GM21576 (cell line): ENCODE data around the gene ZNF317.
"Not testable (repeated sequence)": the region's sequence is repeated elsewhere in the genome, so short reads cannot be mapped to it uniquely, and the experiment has no call there.

ENCODE experiments used
- ATAC-seq: cut with Tn5 transposase; IDR thresholded peaks from one replicate; pipeline ENCODE4 v1.9.1; 2021; ENCODE audit warnings: mild to moderate bottlenecking, moderate library complexity; ENCODE audit not compliant: unreplicated experiment

The ZNF317 gene

GRCh38 chr19:9171393-9171991 lies 31.3 kb downstream of the ZNF317 start:
- no peak for ATAC-seq

GRCh38 chr19:9175326-9175725 lies 35.1 kb downstream of the ZNF317 start:
- ATAC-seq: no peak

DNA sequence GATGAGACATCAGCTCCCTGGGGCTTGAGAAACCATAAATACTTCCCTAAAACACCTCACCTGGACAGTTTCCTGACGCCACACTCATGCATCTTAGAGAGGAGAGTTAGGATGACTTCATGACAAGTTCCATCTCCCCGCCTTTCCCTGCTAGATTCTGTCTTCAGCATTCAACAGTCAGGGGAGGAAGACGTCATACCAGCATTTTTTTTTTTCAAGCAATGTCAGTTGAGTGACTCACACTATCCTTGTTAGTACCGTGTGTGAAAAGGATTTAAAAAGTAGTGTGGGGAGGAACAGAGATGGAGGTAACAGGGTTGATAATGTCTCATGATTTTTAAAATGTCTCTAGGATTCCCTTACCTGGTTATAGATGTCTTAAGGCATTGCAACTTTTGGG lies 38.7 kb downstream of the ZNF317 start, which contains the start of gene OR7D2:
TSS of gene OR7D2 (plus strand) at position 79 of the 400 bp plus-strand sequence. CDS start 6,803 bp downstream, outside the sequence.
- ATAC-seq: no peak

DNA sequence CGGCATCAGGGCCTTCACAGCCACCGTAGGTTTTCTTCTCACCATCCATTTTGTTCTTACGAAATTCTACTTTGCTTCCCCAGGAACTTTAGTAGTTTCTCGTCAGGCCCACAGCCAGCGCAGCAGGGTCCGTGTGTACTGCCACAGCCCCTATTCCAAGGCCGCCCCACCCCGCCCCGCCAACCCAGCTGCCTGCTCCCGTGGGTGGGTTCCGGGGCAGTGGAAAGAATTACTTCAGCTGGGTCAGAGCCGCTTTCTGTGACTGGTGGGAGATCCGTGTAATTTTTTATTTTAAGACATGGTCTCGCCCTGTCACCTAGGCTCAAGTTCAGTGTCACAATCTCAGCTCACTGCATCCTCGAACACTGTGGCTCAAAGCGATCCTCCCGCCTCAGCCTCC lies 42.8 kb downstream of the ZNF317 start:
- no peak for ATAC-seq

GRCh38 chr19:9187191-9187590 lies 47.0 kb downstream of the ZNF317 start:
- ATAC-seq: no peak

- no peak for ATAC-seq
Observed at GRCh38 chr19:9189535-9189934, 49.3 kb downstream of the ZNF317 start.

- ATAC-seq: not testable (repeated sequence)
Observed at GRCh38 chr19:9198044-9198443, 57.8 kb downstream of the ZNF317 start.

DNA sequence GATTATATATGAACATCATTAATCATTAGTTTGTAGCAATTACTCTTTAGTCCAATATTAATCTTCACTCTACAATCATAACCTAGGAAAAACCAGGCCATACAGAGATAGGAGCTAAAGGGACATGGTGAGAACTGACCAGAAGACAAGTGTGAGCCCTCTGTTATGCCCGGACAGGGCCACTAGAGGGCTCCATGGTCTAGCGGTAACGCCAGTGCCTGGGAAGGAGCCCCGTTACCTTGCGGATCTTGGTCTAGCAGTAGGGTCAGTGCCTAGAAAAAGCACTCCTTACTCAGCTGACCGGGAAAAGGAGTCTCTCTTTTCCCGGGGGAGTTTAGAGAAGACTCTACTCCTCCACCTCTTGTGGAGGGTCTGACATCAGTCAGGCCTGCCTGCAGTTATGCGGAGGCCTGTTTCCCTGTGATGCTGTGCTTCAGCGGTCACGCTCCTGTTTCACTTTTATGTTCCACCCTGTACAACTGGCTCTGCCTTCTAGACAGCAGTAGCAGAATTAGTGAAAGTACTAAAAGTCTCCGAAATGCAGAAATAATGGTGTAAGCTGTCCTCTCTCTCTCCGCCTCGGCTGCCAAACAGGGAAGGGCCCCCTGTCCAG lies 65.4 kb downstream of the ZNF317 start:
- ATAC-seq: no peak
